Measurements from ENCODE around the gene GDF15. TPM values are rescaled to one million over a fixed set of nuclear protein-coding genes. Genes with fewer than 3 reads are reported as not detected.

GDF15 gene
- total RNA-seq, 2 donors from 2014 or later = 1.1 to 2.7 TPM

- Histone ChIP-seq H3K9me3 (no peaks in the 10 kb centered on the region), H3K27me3 (no peaks in the 10 kb centered on the region), H3K4me1 (peaks cover 0 to 36% of the 10 kb centered on the region in 2 donors), H3K36me3 (no peaks in the 10 kb centered on the region), H3K27ac (no peak overlapping the region), H3K4me3 (no peak overlapping the region)
- TF ChIP-seq CTCF (IDR thresholded peaks at IDR 0.05) = no peak
- DNase-seq (ENCODE audit: low spot score) = no peak
Measured at GRCh38 chr19:18412610-18413239, 26.8 kb downstream of the GDF15 start.

- TF ChIP-seq CTCF (IDR thresholded peaks at IDR 0.05) = no peak
Measured at GRCh38 chr19:18414504-18415177, 28.7 kb downstream of the GDF15 start.

GRCh38 chr19:18415178-18415867 lies 29.4 kb downstream of the GDF15 start:
- Histone ChIP-seq H3K27me3 (no peaks in the 10 kb centered on the region), H3K36me3 (no peaks in the 10 kb centered on the region), H3K4me1 (peaks cover 0 to 56% of the 10 kb centered on the region in 2 donors), H3K27ac (peak overlapping the region; percentile 92 to 96), H3K4me3 (peak overlapping the region in 1 of 2 donors; percentile 41), H3K9me3 (no peaks in the 10 kb centered on the region)
- peak; percentile 86 for DNase-seq (ENCODE audit: low spot score)
- TF ChIP-seq CTCF (IDR thresholded peaks at IDR 0.05) = no peak

More at GRCh38 chr19:18414504-18415177, 28.7 kb downstream of the GDF15 start:
- Histone ChIP-seq H3K27ac (peak overlapping the region; percentile 92 to 96), H3K4me1 (peaks cover 0 to 49% of the 10 kb centered on the region in 2 donors), H3K9me3 (no peaks in the 10 kb centered on the region), H3K4me3 (peak overlapping the region in 1 of 2 donors; percentile 41), H3K27me3 (no peaks in the 10 kb centered on the region), H3K36me3 (no peaks in the 10 kb centered on the region)
- DNase-seq (ENCODE audit: low spot score) = no peak

- Histone ChIP-seq H3K4me3 (peak overlapping the region; percentile 31 to 74), H3K27ac (peak overlapping the region; percentile 92 to 96), H3K9me3 (no peaks in the 10 kb centered on the region), H3K36me3 (no peaks in the 10 kb centered on the region), H3K27me3 (no peaks in the 10 kb centered on the region), H3K4me1 (peaks cover 0 to 68% of the 10 kb centered on the region in 2 donors)
- TF ChIP-seq CTCF (IDR thresholded peaks at IDR 0.05) = no peak
- DNase-seq (ENCODE audit: low spot score) = peak; percentile 94
Measured at GRCh38 chr19:18416778-18417249, 30.9 kb downstream of the GDF15 start.

GRCh38 chr19:18417250-18418028 lies 31.5 kb downstream of the GDF15 start:
- H3K36me3 ChIP-seq = no peaks in the 10 kb centered on the region
- H3K27ac ChIP-seq = peak overlapping the region; percentile 92 to 96
- peaks cover 0 to 71% of the 10 kb centered on the region in 2 donors for H3K4me1 ChIP-seq
- no peaks in the 10 kb centered on the region for H3K27me3 ChIP-seq
- TF ChIP-seq CTCF (IDR thresholded peaks at IDR 0.05) = no peak
- DNase-seq (ENCODE audit: low spot score) = peak; percentile 85
- H3K9me3 ChIP-seq = no peaks in the 10 kb centered on the region
- peak overlapping the region; percentile 31 to 74 for H3K4me3 ChIP-seq
